ENCODE data around the gene OSBPL5.

The OSBPL5 gene

DNA sequence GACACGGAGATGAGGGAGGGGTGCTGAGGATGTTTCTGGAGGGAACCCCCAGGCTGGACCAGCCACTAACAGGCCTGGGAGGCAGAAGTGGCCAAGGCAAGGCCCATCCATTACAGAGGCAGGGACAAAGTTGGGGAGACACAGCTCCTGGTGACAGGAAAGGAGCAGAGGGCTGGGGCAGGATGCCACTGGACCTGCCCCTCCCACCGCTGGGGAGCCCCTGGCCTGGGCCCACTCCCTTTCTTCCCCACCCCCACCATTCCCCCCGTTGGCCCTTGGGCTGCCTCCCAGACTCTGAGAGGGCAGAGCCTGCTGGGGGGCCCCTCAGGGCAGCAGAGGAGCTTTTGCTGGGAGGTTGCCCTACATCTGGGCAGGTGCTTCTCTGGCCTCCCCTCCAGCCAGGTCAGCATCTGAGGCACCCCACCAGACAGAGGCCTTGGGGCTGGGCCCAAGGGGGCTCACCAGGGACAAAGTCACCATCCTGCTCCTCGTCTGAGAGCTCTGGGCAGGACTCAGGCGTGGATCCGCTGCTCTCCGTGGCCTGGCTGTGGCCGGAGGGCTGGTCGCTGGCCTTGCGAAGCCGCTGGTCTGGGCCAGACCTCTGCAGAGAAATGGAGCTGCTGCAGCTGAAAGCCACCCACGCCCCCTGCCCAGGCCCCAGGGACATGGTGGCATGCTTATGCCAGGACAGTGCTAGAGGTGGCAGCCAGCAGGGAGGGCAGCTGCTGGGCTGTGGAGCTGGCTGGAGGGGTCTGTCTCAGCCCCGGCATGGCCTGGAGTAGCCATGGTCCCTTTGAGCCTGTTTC is 74.8 kb downstream of the OSBPL5 start:
- no peak for DNase-seq (ENCODE audit: low read depth)
- no peak overlapping the region for H3K4me3 ChIP-seq (ENCODE audit: low read depth, low read length)
- TF ChIP-seq POLR2A (IDR thresholded peaks at IDR 0.05; ENCODE audit: extremely low read depth, insufficient read length) = no peak

- TF ChIP-seq MYC (IDR thresholded peaks at IDR 0.05; ENCODE audit: low read depth, low read length) (no peak), POLR2A (IDR thresholded peaks at IDR 0.05; ENCODE audit: extremely low read depth, insufficient read length) (no peak)
- TF ChIP-seq, protein P1, sequence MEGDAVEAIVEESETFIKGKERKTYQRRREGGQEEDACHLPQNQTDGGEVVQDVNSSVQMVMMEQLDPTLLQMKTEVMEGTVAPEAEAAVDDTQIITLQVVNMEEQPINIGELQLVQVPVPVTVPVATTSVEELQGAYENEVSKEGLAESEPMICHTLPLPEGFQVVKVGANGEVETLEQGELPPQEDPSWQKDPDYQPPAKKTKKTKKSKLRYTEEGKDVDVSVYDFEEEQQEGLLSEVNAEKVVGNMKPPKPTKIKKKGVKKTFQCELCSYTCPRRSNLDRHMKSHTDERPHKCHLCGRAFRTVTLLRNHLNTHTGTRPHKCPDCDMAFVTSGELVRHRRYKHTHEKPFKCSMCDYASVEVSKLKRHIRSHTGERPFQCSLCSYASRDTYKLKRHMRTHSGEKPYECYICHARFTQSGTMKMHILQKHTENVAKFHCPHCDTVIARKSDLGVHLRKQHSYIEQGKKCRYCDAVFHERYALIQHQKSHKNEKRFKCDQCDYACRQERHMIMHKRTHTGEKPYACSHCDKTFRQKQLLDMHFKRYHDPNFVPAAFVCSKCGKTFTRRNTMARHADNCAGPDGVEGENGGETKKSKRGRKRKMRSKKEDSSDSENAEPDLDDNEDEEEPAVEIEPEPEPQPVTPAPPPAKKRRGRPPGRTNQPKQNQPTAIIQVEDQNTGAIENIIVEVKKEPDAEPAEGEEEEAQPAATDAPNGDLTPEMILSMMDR (IDR thresholded peaks at IDR 0.05; ENCODE audit: low read depth, low read length) = no peak
- TF ChIP-seq, protein P2, sequence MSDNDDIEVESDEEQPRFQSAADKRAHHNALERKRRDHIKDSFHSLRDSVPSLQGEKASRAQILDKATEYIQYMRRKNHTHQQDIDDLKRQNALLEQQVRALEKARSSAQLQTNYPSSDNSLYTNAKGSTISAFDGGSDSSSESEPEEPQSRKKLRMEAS (IDR thresholded peaks at IDR 0.05; ENCODE audit: low read depth, low read length) = no peak
- no peak overlapping the region for H3K4me3 ChIP-seq (ENCODE audit: low read depth, low read length)
- DNase-seq (ENCODE audit: low read depth) = peak; percentile 3
These were observed 75.7 kb downstream of the OSBPL5 start for GRCh38 chr11:3089236-3090061.

DNA sequence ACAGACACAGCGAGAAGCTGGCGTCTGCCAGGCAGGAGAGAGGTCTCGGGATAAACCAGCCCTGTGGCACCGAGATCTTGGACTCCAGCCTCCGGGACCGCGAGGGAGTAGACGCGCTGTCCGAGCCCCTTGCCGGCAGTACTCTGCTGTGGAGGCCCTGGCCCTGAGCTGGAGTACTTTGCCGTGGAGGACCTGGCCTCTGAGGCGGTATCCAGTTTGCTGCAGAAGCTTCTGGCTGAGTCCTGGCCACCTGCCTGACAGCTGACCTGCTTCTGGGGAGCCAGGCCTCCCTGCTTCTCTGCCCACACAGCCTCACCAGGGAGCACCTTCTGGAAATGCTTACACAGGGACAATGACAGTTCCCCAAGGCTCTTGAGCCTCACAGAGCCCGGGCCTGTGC is 76.3 kb downstream of the OSBPL5 start:
- no peak overlapping the region for H3K4me3 ChIP-seq (ENCODE audit: low read depth, low read length)
- DNase-seq (ENCODE audit: low read depth) = no peak
- TF ChIP-seq MYC (IDR thresholded peaks at IDR 0.05; ENCODE audit: low read depth, low read length) (no peak), POLR2A (IDR thresholded peaks at IDR 0.05; ENCODE audit: extremely low read depth, insufficient read length) (no peak)
- TF ChIP-seq, protein P1 (IDR thresholded peaks at IDR 0.05; ENCODE audit: low read depth, low read length) = no peak
- TF ChIP-seq, protein P2 (IDR thresholded peaks at IDR 0.05; ENCODE audit: low read depth, low read length) = no peak

GRCh38 chr11:3087821-3088800 is 77.0 kb downstream of the OSBPL5 start:
- TF ChIP-seq MYC (IDR thresholded peaks at IDR 0.05; ENCODE audit: low read depth, low read length) (no peak), POLR2A (IDR thresholded peaks at IDR 0.05; ENCODE audit: extremely low read depth, insufficient read length) (no peak)
- TF ChIP-seq, protein P1 (IDR thresholded peaks at IDR 0.05; ENCODE audit: low read depth, low read length) = no peak
- TF ChIP-seq, protein P2 (IDR thresholded peaks at IDR 0.05; ENCODE audit: low read depth, low read length) = no peak
- H3K4me3 ChIP-seq (ENCODE audit: low read depth, low read length) = no peak overlapping the region
- peak; percentile 75 for DNase-seq (ENCODE audit: low read depth)

- TF ChIP-seq, protein P2 (IDR thresholded peaks at IDR 0.05; ENCODE audit: low read depth, low read length) = no peak
- TF ChIP-seq MYC (IDR thresholded peaks at IDR 0.05; ENCODE audit: low read depth, low read length) (no peak), POLR2A (IDR thresholded peaks at IDR 0.05; ENCODE audit: extremely low read depth, insufficient read length) (no peak)
- TF ChIP-seq, protein P1 (IDR thresholded peaks at IDR 0.05; ENCODE audit: low read depth, low read length) = no peak
These were observed 77.7 kb downstream of the OSBPL5 start for GRCh38 chr11:3087373-3087772.

More at GRCh38 chr11:3087373-3087772, 77.7 kb downstream of the OSBPL5 start:
- no peak overlapping the region for H3K4me3 ChIP-seq (ENCODE audit: low read depth, low read length)
- DNase-seq (ENCODE audit: low read depth) = no peak

Measured in NB4 (cell line).